ENCODE results near the gene MROH2A.

The MROH2A gene

GRCh38 chr2:233841183-233841582, 63.1 kb downstream of the MROH2A start:
- Histone ChIP-seq H3K27ac (ENCODE audit: extremely low read depth, low read depth, low read length) (no peak overlapping the region), H3K9me3 (ENCODE audit: control insufficient read depth, insufficient read depth, low read depth, low read length) (no peaks in the 10 kb centered on the region), H3K36me3 (ENCODE audit: control insufficient read depth in 2 of 2, insufficient read depth in 1 of 2, low read length in 2 of 2) (peaks cover 54 to 100% of the 10 kb centered on the region in 2 experiments), H3K4me1 (ENCODE audit: control insufficient read depth, insufficient read depth, low read length) (no peaks in the 10 kb centered on the region), H3K4me3 (ENCODE audit: low read depth, low read length) (no peak overlapping the region)
- ChIA-PET POLR2A (no interaction called here), CTCF (interaction anchor here (1.9 kb wide), 1 partner anchor 16 kb away, joined by 11 read pairs; no protein-coding TSS in a partner anchor)
- TF ChIP-seq ZNF292 (tag by site-specific recombination; IDR thresholded peaks at IDR 0.05; ENCODE audit: borderline replicate concordance, low read depth) (no peak), ZNF549 (tag by site-specific recombination; IDR thresholded peaks at IDR 0.05) (no peak), ZBTB6 (tag by site-specific recombination; IDR thresholded peaks at IDR 0.05) (no peak), ZBTB1 (tag by site-specific recombination; IDR thresholded peaks at IDR 0.05) (no peak), ZNF214 (tag by site-specific recombination; IDR thresholded peaks at IDR 0.05; ENCODE audit: borderline replicate concordance) (no peak), HOXD13 (CRISPR knock-in tag; IDR thresholded peaks at IDR 0.05; ENCODE audit: borderline replicate concordance) (no peak), BCL11B (tag by site-specific recombination; IDR thresholded peaks at IDR 0.05; ENCODE audit: low read depth) (no peak), SALL2 (tag by site-specific recombination; IDR thresholded peaks at IDR 0.05; ENCODE audit: borderline replicate concordance) (no peak), REPIN1 (tag by site-specific recombination; IDR thresholded peaks at IDR 0.05; ENCODE audit: low read depth) (no peak), BCL6B (tag by site-specific recombination; IDR thresholded peaks at IDR 0.05) (no peak), ZBTB11 (tag by site-specific recombination; conservative IDR thresholded peaks at IDR 0.05; ENCODE audit: low read depth) (no peak), PATZ1 (tag by site-specific recombination; IDR thresholded peaks at IDR 0.05) (no peak), ZNF324 (tag by site-specific recombination; IDR thresholded peaks at IDR 0.05) (no peak), ZNF350 (tag by site-specific recombination; IDR thresholded peaks at IDR 0.05) (no peak), YY2 (tag by site-specific recombination; IDR thresholded peaks at IDR 0.05) (no peak), FEZF1 (tag by site-specific recombination; IDR thresholded peaks at IDR 0.05) (no peak), SP2 (tag by site-specific recombination; IDR thresholded peaks at IDR 0.05) (no peak), ZNF785 (tag by site-specific recombination; IDR thresholded peaks at IDR 0.05) (no peak)

Data from HEK293 (cell line).